GM12878 (cell line): ENCODE results near the gene CRACDL. TPM values are rescaled to one million over a fixed set of nuclear protein-coding genes. Genes with fewer than 3 reads are reported as not detected.

ENCODE experiments used
- ATAC-seq: fragments of 200-7000 bp; cut with Tn5 transposase; 3 replicates; pipeline ENCODE4 v1.9.1; 2020; ENCODE audit warnings: mild to moderate bottlenecking, moderate library complexity
- BruUV-seq: library from RNA; stranded (reverse); fragments of 400-500 nt; replicated peaks from 2 replicates; lab custom pipeline; 2021; lab: Mats Ljungman, UMichigan
- CTCF ChIA-PET: fragments of 300-600 bp; sonication (Branson Sonifier 250); formaldehyde crosslinking; extraction: SDS; loops from one replicate; lab custom pipeline; 2021; ENCODE audit warnings: inconsistent platforms; lab: Yijun Ruan, JAX
- POLR2A ChIA-PET: fragments of 350-600 bp; formaldehyde crosslinking; extraction: SDS; loops from one replicate; lab custom pipeline; 2021; ENCODE audit warnings: inconsistent platforms; lab: Charles Lee
- RAD21 ChIA-PET: fragments of 300-600 bp; sonication (Branson Sonifier 250); formaldehyde crosslinking; loops from one replicate; lab custom pipeline; 2023; ENCODE audit warnings: antibody characterized with exemption; ENCODE audit not compliant: unreplicated experiment; lab: Charles Lee
- SMC1A ChIA-PET: fragments of 300-600 bp; sonication (Branson Sonifier 250); formaldehyde crosslinking; loops from one replicate; lab custom pipeline; 2023; ENCODE audit not compliant: unreplicated experiment, uncharacterized antibody; lab: Charles Lee
- DNase-seq: peaks from one replicate; pipeline ENCODE4 v3.0.0-alpha.2; 2011; ENCODE audit warnings: low read depth, low spot score
- FAIRE-seq: peaks from 3 replicates; lab custom pipeline; 2011; peaks lifted over from hg19 to GRCh38; lab: Jason Lieb, UNC
- H2AFZ ChIP-seq: 2 replicates; pipeline ENCODE4 v1.6.0; 2011; ENCODE audit warnings: low read depth, low read length, control low read depth; ENCODE audit not compliant: control insufficient read depth
- H3K27ac ChIP-seq: 2 replicates; pipeline ENCODE4 v1.5.1; 2011; ENCODE audit warnings: control low read depth; ENCODE audit not compliant: control insufficient read depth, insufficient read depth
- H3K27me3 ChIP-seq, 2 experiments: replicated peaks in 1 of 2; 2 replicates each; pipeline versions ENCODE4 v1.6.0 to v1.6.1; 2011; ENCODE audit warnings: low read length in 1 of 2; ENCODE audit not compliant: control insufficient read depth in 2 of 2, insufficient read depth in 2 of 2
- H3K36me3 ChIP-seq, 2 experiments: 2 replicates each; pipeline ENCODE4 v1.5.1; 2011; ENCODE audit warnings: low read length in 1 of 2; ENCODE audit not compliant: control insufficient read depth in 2 of 2, insufficient read depth in 2 of 2
- H3K4me1 ChIP-seq: 2 replicates; pipeline ENCODE4 v1.6.1; 2011; ENCODE audit warnings: mild to moderate bottlenecking, low read length, moderate library complexity, mixed read lengths; ENCODE audit not compliant: control insufficient read depth, insufficient read depth
- H3K4me2 ChIP-seq: 2 replicates; pipeline ENCODE4 v1.6.0; 2011; ENCODE audit warnings: control low read depth; ENCODE audit not compliant: control insufficient read depth, insufficient read depth
- H3K4me3 ChIP-seq: fragments of 200-600 bp; sonication (generic); 2 replicates; pipeline ENCODE4 v1.5.1; 2016
- H3K79me2 ChIP-seq: 2 replicates; pipeline ENCODE4 v1.6.0; 2011; ENCODE audit warnings: low read length; ENCODE audit not compliant: control insufficient read depth, insufficient read depth
- H3K9ac ChIP-seq: 2 replicates; pipeline ENCODE4 v1.8.0; 2011; ENCODE audit warnings: low read length, control low read depth, mixed read lengths; ENCODE audit not compliant: control insufficient read depth, insufficient read depth
- H3K9me3 ChIP-seq: replicated peaks from 3 replicates; pipeline ENCODE4 v1.5.1; 2011; ENCODE audit warnings: mild to moderate bottlenecking, low read length; ENCODE audit not compliant: control insufficient read depth, insufficient read depth
- H4K20me1 ChIP-seq: 2 replicates; pipeline ENCODE4 v1.6.0; 2011; ENCODE audit not compliant: control insufficient read depth, insufficient read depth
- BMI1 ChIP-seq: fragments of 450-650 bp; IDR thresholded peaks from 2 replicates; pipeline ENCODE4 v1.6.1; 2016; ENCODE audit warnings: mild to moderate bottlenecking, moderate library complexity, borderline replicate concordance
- CBX3 ChIP-seq: fragments of 200-600 bp; sonication (generic); IDR thresholded peaks from 2 replicates; pipeline ENCODE4 v1.6.1; 2016; ENCODE audit warnings: low read depth, borderline replicate concordance
- EED ChIP-seq: sonication (generic); IDR thresholded peaks from 2 replicates; pipeline ENCODE4 v1.6.1; 2016; ENCODE audit warnings: antibody characterized with exemption, low read depth
- FOS ChIP-seq: IDR thresholded peaks from 3 replicates; pipeline ENCODE4 v1.6.1; 2011; ENCODE audit warnings: borderline replicate concordance; ENCODE audit not compliant: insufficient read length; ENCODE audit errors: extremely low read depth
- IRF4 ChIP-seq: IDR thresholded peaks from 2 replicates; pipeline ENCODE4 v1.6.1; 2011; ENCODE audit warnings: low read depth, low read length
- KDM1A ChIP-seq: fragments of 200-600 bp; sonication (generic); IDR thresholded peaks from 2 replicates; pipeline ENCODE4 v1.6.1; 2016; ENCODE audit warnings: borderline replicate concordance
- PAX8 ChIP-seq: fragments of 450-650 bp; IDR thresholded peaks from 2 replicates; pipeline ENCODE4 v1.6.1; 2017; ENCODE audit warnings: mild to moderate bottlenecking, moderate library complexity
- POLR2AphosphoS2 ChIP-seq: IDR thresholded peaks from 2 replicates; pipeline ENCODE4 v1.6.1; 2011; ENCODE audit warnings: low read depth, mild to moderate bottlenecking, low read length, improper control_type of control experiment, moderate library complexity
- SMC3 ChIP-seq: IDR thresholded peaks from 2 replicates; pipeline ENCODE4 v1.6.1; 2011; ENCODE audit warnings: low read length, improper control_type of control experiment, borderline replicate concordance
- SREBF2 ChIP-seq: IDR thresholded peaks from 2 replicates; pipeline ENCODE4 v1.6.1; 2012; ENCODE audit warnings: mild to moderate bottlenecking, low read length
- TARDBP ChIP-seq: IDR thresholded peaks from 2 replicates; pipeline ENCODE4 v1.6.1; 2016; ENCODE audit warnings: borderline replicate concordance
- TCF7 ChIP-seq: IDR thresholded peaks from 2 replicates; pipeline ENCODE4 v1.6.1; 2014; ENCODE audit warnings: antibody characterized with exemption, borderline replicate concordance
- ZNF622 ChIP-seq: fragments of 450-650 bp; IDR thresholded peaks from 2 replicates; pipeline ENCODE4 v1.6.1; 2017; ENCODE audit warnings: mild to moderate bottlenecking, inconsistent platforms
- WGBS: methylation state at CpG from one replicate; pipeline ENCODE4 v1.1.6; 2016; ENCODE audit warnings: low lambda C conversion rate; ENCODE audit not compliant: insufficient replicate concordance, insufficient coverage; ENCODE audit errors: missing lambda C conversion rate; 5-methylcytosine and 5-hydroxymethylcytosine counted together
- in situ Hi-C: fragments of 300-500 bp; cut with MboI; formaldehyde crosslinking; loops from 9 replicates; pipeline ENCODE4 v1.14.3; 2018; ENCODE audit warnings: mixed read lengths
- intact Hi-C: fragments of 100-400 bp; cut with micrococcal nuclease; formaldehyde crosslinking; loops from one replicate; pipeline ENCODE4 v1.14.2; 2022; ENCODE audit not compliant: unreplicated experiment
- polyA plus RNA-seq, 11 experiments: library from polyadenylated mRNA; depleted of rRNA in 4 of 11; unstranded in 6 of 11; stranded (reverse) in 5 of 11; fragments of >200 nt; fragmentation: Nextera tagmentation in 4 of 11; fragmentation: Illumina TruSeq in 1 of 11; extraction: Ambion mirVana in 4 of 11; extraction: Trizol in 1 of 11; gene quantifications; 1 replicate in 1 of 11; 2 replicates in 10 of 11; pipeline versions ENCODE4 v1.2.1 to v1.2.3, GENCODE V29; 2011 to 2016; ENCODE audit warnings: inconsistent platforms in 2 of 11, missing spikeins in 2 of 11, low read depth in 1 of 11
- total RNA-seq, 4 experiments: library from RNA; depleted of rRNA in 3 of 4; stranded (reverse); fragments of >200 nt in 3 of 4; fragmentation: Illumina TruSeq in 1 of 4; extraction: Trizol in 1 of 4; gene quantifications; 2 replicates each; pipeline versions ENCODE4 v1.2.1 to v1.2.3, GENCODE V29; 2013 to 2021
- TF ChIP-seq, protein P1 (sequence below): fragments of 450-650 bp; formaldehyde crosslinking; IDR thresholded peaks from 2 replicates; pipeline ENCODE4 v1.5.0; 2022; ENCODE audit warnings: mild to moderate bottlenecking, missing genetic modification characterization

Gene CRACDL
- total and polyA plus RNA-seq, 10 of the 15 experiments (the other 5 are each of a cell fraction or from before 2014, with no cell fraction given) = 0.03 to 0.72 (median 0.14) TPM

DNA sequence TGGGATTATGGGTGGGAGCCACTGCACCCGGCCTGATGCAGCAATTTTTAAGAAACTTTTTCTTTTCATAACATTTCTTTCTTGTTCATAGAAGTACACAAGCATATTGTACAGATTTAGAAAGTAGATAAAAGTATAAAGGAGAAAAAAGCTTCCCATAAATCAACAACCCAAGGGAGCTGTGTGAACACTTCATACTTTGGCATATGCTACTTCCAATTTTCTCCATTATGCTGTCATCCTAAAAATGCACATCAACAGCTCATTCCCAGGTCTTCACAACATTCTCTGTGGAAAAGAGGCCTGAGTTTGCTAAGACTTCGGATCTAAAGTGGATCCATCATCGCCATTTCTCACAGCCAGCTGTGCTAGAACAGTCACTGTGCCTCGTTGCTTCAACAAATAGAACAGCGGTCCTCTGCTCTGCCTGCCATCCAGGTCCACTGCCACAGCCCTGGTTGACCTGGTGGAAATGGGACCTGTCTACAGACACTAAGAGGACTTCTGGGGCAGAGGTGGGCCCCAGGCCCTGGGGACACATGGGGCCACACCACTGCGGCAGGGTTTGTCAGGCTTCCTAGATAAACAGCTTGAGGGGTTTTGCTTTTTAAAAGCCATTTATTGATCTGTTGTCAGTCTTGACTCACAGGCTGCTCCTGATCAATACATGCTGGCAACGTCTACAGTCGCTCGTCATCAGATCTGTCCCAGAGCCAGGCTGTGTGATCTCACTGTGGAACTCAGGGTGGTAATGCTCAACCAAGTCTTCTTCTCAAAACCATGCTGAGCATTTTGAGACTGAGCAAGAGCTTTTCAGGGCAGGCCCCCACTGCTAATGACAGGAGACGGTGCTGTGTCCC lies 132.4 kb downstream of the CRACDL start:
- H3K27ac ChIP-seq = no peak overlapping the region
- no peaks in the 10 kb centered on the region for H3K79me2 ChIP-seq
- CTCF ChIA-PET = no interaction called here
- DNase-seq (no peak), FAIRE-seq (no peak), ATAC-seq (no peak)
- H3K27me3 ChIP-seq = peaks cover 0 to 4% of the 10 kb centered on the region in 2 experiments; a peak in 3 of 4 replicates
- no peak overlapping the region for H3K9ac ChIP-seq
- no peak overlapping the region for H3K4me2 ChIP-seq
- WGBS = 49% methylated on average over 10 of the region's 10 CpGs
- H2AFZ ChIP-seq = no peak overlapping the region
- in situ Hi-C loops (no loop called here), intact Hi-C loops (no loop called here)
- RAD21 ChIA-PET = interaction anchor here (0.8 to 0.9 kb wide), 2 partner anchors 28 to 56 kb away, joined by 3 read pairs; no protein-coding TSS in a partner anchor
- POLR2A ChIA-PET = no interaction called here
- H3K9me3 ChIP-seq = no peaks in the 10 kb centered on the region
- SMC1A ChIA-PET = interaction anchor here (0.7 to 2.4 kb wide), 2 partner anchors 9 to 32 kb away, joined by 3 to 7 read pairs; no protein-coding TSS in a partner anchor
- H4K20me1 ChIP-seq = no peaks in the 10 kb centered on the region
- no peaks in the 10 kb centered on the region for H3K4me1 ChIP-seq
- H3K36me3 ChIP-seq = no peaks in the 10 kb centered on the region
- no TSS peak for BruUV-seq
- TF ChIP-seq SREBF2 (no peak), SMC3 (no peak)
- no peak overlapping the region for H3K4me3 ChIP-seq

DNA sequence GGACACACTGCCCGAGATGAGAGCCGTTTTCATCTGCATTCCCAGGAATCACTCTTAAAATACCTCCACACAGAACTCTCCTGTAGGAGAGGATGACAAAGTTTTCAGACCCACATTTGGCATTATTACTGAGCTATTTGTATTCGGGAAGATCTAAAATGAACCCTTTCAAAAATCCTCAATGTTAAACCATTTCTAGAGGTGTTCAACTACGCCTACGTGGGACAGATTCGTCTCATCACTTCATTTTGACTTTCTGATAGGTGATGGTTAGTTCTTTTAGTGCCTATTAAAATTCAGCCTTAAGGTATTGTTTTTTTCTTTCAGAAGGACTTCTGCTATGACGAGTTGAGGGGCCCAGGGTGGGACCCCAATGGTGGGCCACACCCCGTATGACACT lies 133.7 kb downstream of the CRACDL start:
- TF ChIP-seq FOS (no peak), IRF4 (no peak), TCF7 (no peak), ZNF622 (no peak), PAX8 (no peak), EED (no peak), CBX3 (no peak), KDM1A (no peak), POLR2AphosphoS2 (no peak), TARDBP (no peak), BMI1 (no peak)
- TF ChIP-seq, protein P1, sequence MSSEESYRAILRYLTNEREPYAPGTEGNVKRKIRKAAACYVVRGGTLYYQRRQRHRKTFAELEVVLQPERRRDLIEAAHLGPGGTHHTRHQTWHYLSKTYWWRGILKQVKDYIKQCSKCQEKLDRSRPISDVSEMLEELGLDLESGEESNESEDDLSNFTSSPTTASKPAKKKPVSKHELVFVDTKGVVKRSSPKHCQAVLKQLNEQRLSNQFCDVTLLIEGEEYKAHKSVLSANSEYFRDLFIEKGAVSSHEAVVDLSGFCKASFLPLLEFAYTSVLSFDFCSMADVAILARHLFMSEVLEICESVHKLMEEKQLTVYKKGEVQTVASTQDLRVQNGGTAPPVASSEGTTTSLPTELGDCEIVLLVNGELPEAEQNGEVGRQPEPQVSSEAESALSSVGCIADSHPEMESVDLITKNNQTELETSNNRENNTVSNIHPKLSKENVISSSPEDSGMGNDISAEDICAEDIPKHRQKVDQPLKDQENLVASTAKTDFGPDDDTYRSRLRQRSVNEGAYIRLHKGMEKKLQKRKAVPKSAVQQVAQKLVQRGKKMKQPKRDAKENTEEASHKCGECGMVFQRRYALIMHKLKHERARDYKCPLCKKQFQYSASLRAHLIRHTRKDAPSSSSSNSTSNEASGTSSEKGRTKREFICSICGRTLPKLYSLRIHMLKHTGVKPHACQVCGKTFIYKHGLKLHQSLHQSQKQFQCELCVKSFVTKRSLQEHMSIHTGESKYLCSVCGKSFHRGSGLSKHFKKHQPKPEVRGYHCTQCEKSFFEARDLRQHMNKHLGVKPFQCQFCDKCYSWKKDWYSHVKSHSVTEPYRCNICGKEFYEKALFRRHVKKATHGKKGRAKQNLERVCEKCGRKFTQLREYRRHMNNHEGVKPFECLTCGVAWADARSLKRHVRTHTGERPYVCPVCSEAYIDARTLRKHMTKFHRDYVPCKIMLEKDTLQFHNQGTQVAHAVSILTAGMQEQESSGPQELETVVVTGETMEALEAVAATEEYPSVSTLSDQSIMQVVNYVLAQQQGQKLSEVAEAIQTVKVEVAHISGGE = no peak
- POLR2A ChIA-PET = no interaction called here

More for the DNA sequence above, 133.7 kb downstream of the CRACDL start:
- Histone ChIP-seq H3K36me3 (no peaks in the 10 kb centered on the region), H3K27ac (no peak overlapping the region), H3K9me3 (no peaks in the 10 kb centered on the region), H3K79me2 (no peaks in the 10 kb centered on the region), H3K4me1 (no peaks in the 10 kb centered on the region), H3K27me3 (peaks cover 0 to 4% of the 10 kb centered on the region in 2 experiments; a peak in 3 of 4 replicates), H4K20me1 (no peaks in the 10 kb centered on the region), H2AFZ (no peak overlapping the region), H3K9ac (no peak overlapping the region), H3K4me2 (no peak overlapping the region), H3K4me3 (no peak overlapping the region)
- in situ Hi-C loops = no loop called here
- BruUV-seq = no TSS peak
- DNase-seq (no peak), FAIRE-seq (no peak), ATAC-seq (no peak)
- ChIA-PET SMC1A (interaction anchor here (2.4 kb wide), 1 partner anchor 31 kb away, joined by 7 read pairs; no protein-coding TSS in a partner anchor), CTCF (interaction anchor here (0.6 to 0.7 kb wide), 2 partner anchors 103 to 263 kb away, joined by 3 read pairs; no protein-coding TSS in a partner anchor), RAD21 (interaction anchor here (0.8 kb wide), 1 partner anchor 27 kb away, joined by 3 read pairs; no protein-coding TSS in a partner anchor)
- intact Hi-C loops = no loop called here
- WGBS = 34% methylated on average over 8 of the region's 8 CpGs
